ENCODE results near the gene GALNT14.
A peak's percentile ranks its signal among the peaks of the same experiment; 100 is the strongest.

The GALNT14 gene

DNA sequence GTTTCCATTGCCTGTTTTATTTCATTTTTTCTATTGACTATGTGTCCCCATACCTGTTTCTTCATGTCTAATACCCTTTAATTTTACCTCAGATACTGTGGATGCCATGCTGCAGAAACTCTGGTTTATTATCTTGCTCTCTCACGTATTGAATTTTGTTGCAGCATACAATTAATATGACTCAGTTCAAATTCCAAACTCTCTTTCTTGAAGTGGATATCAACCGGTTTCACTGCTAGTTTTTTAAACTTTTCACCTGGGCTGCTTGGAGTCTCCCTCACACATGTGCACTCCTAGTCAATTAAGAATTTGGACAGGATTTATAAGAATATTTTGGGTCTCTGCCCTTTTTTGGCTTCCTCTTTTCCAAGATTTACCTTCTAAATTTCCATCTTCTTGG is 260.4 kb downstream of the GALNT14 start:
- no peak for DNase-seq

DNA sequence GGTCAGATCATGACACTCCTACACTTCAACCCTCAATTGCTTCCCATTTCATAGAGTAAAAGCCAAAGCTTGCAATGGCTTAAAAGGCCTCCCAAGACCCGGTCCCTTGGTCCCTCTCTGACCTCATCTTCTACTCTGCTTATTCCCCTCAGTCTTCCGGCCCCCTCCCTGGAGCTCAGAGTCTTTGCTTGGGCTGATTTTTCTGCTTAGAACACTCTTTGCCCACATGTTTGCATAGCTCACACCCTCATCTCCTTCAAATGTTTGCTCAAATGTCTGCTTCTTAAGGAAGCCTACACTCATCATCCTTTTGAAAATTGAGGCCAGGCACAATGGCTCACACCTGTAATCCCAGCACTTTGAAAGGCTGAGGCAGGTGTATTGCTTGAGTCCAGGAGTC is 265.4 kb downstream of the GALNT14 start:
- no peak for DNase-seq

DNA sequence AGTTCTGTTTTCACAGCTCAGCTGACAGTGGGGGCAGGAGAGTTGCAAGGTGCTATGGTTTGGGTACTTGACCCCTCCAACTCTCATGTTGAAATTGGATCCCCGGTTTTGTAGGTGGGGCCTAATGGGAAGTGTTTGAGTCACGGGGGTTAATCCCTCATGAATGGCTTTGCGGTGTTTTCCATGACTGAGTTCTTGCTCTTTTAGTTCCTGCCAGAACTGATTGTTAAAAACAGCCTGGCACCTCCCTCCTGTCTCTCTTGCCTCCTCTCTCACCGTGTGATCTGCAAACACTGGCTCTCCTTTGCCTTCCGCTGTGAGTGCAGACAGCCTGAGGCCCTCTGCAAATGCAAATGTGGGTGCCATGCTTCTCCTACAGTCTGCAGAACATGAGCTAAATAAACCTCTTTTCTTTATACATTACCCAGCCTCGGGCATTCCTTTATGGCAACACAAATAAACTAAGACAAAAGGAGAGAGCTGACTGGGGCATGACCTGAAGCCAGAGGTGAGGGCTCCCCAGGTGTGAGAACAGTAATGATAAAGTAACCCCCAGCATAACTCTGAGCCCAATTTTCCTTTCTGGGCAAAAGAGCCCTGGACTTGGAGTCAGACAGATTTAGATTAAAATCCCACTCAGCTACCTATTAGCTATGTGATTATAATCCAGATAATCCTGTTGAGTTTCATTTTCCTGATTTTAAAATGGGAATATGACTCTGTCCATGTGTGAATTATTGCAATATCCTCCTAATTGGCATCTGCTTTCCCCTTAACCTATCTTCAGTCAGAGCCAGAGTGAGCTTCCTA is 266.1 kb downstream of the GALNT14 start:
- DNase-seq = no peak

DNA sequence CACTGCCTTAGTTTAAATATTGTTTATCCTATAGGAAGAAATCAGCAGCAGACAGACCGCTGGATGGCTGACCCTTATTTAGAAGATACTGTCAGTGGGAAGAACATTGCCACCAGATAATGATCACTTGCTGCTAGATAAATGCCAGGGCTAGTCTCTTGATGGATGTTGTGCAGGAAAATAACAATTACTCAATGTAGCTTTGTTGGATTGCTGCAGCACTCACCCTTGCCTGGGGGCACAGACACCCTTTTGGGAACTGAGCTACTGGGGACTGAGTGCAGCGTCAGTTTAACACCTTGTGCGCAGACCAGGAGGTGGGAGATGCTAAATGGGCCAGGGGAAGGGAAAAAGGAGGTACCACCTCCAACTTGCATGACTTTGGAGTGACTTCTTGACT is 266.8 kb downstream of the GALNT14 start:
- DNase-seq = no peak

DNA sequence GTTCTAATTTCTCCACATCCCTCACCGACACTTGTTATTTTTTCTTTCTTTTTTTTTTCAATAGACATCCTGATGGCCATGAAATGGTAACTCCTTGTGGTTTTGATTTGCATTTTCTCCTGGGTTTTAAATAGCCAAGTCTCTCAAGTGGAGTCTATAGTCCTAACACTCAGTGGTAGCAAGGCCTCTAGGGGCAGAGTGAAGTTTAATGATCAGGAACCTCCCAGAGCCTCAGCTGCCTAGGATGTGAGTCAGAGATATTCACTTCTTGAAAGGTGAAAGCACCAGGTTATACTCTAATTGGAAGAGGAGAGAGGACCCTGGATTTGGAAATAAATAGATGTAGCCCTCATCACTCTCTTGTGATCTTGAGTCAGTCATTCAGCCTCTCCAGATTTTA is 268.3 kb downstream of the GALNT14 start:
- no peak for DNase-seq

DNA sequence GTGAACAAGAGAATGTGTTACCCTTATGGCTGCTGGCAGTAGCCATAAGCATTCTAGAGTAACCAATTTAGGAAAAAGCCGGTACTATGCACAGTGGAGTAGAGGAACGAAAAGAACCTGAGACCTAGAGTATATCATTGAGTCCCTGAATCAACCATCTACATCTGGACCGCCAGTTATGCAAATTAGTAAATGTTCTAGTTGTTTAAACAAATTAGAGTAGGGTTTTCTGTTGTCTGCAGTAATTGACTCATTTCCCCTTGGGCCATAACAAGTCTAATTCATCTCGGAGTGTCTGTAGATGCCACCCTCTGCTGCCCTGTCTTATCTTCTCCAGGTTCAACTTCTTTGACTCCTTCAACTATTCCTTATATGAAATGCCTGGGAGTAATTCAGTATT is 270.9 kb downstream of the GALNT14 start:
- DNase-seq = no peak

DNA sequence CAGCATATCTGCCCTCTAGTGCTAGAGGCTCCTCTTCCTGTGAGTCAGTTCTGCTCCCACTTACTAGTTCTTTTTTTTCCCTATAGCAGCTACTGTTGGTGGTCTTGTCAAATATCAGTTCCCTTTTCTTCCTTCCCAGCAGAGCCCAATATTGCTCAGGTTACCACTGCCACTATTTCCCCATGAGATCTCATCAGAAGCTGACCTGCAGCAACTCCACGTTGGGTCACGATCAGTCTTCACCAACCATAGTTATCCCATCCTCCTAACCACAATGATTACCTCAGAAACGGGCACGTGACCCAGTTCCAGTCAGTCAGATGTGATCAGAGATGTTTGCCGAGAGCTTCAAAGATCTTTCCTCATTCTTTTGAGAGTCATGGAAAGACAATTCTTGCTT is 271.3 kb downstream of the GALNT14 start:
- DNase-seq = no peak

DNA sequence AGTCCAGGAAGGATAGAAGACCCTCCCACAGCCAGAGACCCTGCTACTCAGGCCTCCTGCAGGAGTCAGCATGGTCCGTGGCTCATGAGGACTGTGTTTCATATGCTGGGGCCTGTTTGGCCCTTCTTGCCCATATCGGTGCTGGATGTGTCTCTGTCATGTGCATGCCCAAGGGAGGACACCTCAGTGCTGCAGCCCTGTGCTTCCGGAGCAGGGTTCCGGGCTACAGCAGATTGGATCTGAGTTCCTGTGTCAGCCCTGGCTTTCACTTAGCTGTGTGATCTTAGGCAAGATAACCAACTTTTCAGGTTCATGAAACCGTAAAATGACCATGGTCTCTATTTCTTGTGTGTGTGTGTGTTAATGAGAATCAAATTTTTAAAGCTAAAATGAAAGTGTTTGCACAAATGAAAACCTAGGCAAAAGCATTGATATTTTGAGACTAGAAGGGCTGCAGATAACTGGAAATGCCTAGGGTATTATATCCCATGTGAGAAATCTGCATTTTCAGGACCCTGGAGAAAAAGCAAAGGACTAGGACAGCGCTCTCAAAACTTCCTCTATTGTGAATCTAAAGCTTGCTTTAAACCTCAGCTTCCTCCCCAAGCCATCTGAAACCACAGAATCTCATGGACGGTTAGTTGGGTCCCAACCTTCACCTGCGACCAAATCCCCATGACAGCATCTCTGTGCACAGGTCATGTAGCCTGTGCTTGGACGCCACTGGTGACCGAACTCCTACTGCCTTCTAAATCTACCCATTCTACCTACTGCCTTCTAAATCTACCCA is 272.2 kb downstream of the GALNT14 start:
- no peak for DNase-seq

DNA sequence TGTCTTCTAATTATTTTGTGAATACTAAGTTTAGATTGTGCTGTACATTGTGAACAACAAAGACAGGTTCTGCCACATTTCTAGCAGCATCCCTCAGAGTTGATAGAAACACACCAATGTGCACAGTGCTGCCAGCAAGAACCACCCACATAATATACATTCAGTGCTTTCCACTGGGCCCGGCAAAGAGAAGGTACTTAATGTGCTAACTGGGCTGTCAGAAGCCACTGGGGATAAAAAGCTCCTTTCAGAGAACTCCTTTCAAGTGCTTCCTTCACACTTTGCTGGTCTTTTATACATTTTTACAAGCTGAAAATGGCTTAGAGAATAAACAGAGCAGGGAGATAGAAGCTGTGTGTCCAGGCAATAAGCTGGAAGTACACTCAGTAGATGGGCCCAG is 273.0 kb downstream of the GALNT14 start:
- no peak for DNase-seq

DNA sequence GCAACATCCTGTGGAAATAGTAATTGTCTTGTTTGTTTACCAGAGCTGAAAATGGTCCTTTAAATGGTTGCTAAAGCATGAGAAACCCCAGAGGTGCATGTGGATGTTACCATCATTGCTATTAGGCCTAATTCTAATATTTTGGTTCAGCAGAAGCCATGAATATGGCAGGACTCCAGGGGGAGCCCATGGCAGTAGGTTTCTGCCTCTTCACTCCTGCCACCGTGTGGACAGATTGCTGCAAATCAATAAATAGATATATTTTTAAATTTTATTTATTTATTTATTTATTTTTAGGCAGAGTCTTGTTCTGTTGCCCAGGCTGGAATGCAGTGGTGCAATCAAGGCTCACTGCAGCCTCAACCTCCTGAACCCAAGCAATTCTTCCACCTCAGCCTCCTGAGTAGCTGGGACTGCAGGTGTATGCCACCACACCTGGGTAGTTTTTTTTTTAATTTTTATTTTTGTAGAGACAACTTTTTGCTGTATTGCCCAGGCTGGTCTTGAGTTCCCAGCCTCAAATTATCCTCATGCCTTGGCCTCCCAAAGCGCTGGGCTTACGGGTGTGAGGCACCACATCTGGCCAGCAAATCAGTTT is 276.1 kb downstream of the GALNT14 start:
- peak; percentile 21 to 28 for DNase-seq

DNA sequence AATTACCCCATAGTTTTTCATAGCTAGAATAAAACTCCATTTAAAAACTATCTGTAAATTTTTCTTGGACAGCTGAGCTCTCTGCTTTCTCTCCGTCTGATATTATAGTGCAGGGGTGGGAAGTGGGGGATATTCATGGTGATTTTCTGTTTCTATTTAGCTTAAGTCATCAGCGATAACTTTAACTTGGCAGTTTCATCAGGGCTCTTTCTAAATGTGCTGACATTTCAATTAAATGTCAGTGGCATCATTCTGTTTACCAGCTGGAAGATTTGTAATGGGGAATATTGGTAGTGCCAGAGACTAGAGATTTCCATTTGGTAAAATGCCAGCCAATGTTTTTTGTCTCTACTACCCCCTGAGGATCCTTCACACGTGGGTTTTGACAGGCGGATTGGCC is 277.5 kb downstream of the GALNT14 start:
- DNase-seq = no peak
